HG02759 (cell line): ENCODE data around the gene ZNF644.
"Not testable (repeated sequence)": the region's sequence is repeated elsewhere in the genome, so short reads cannot be mapped to it uniquely, and the experiment has no call there.

Source experiments
- ATAC-seq: cut with Tn5 transposase; IDR thresholded peaks from one replicate; pipeline ENCODE4 v1.9.1; 2021; ENCODE audit warnings: mild to moderate bottlenecking, moderate library complexity; ENCODE audit not compliant: unreplicated experiment

ZNF644 gene

DNA sequence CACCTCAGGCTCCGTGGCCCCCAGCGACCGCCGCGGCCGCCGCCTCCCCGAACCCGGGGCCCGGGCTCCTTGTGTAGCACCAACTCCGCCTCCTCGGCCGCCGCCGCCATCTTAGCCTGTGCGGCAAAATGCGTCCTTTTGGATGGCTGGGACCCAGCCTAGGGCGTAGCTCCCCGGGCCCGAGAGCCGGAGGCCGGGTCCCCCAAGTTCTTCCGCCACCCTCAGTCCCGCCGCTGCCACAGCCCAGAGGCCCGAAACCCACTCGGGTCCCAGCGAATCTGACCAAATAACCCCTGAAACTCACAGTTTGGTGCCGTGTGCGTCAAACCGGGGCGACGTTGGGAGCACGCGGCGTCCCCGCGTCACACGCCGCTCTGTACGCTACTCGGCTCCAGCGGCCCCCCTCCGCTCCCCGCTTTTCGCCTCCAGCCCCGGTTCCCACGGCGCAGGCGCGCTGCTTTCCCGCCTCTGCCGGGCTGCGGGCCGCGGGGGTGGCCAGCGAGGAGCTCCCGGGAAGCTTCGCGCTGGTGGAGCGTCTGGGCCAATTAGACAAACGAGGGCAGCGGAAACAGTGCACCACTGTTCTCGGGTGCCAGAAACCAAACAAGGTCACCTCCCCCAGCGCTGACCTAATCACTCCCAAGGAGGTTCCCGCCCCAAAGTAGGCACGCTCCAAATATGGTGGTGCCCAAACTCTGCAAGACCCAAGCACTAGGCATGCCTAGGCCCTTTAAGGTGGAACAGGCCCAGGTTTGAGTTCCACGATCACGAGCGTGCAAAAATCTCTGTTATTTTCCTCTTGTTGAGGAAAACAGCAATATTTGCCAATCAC is at the start of gene ZNF644:
ZNF644 (minus strand) TSS at position 350 of the 832 bp plus-strand sequence. CDS start 39,682 bp downstream, outside the sequence.
- ATAC-seq: peak; percentile 77

- no peak for ATAC-seq
Observed at GRCh38 chr1:91070298-91070697, 48.5 kb upstream of the ZNF644 start.

DNA sequence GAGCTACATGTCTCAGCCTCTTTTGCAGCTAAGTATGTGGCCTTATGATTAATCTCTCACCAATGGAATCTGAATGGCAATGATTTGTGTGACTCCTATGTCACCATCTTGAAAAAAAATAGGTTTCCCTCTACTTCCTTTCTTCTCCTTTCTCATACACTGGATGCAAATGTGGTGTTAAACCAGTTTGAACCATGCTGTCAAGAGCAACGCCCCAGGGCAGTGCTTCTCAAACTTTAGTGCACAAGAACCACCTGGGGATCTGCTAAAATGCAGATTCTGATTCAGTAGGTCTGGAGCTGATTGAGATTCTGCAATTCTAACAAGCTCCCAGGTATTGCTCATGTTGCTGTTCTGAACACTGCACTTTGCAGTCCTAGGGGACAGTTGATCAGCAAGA is 44.7 kb upstream of the ZNF644 start:
- no peak for ATAC-seq

DNA sequence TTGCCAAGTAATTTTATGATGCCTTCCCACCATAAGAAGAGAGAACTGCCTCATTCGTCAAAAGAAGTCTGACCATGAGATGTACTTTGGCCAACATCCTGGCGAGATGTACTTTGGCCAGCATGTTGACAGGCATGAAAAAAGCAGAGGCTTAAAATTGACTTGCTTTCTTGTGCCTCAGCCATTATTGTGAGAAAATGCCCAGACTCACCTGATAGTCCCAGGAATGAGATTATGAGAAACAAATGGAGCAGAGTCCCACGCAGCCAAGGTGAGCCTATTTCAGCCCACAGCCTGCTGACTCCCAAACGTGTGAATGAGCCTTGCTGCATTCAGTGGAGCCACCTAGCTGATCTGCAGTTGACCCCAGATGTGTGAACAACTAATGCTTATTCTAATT is 43.5 kb upstream of the ZNF644 start:
- no peak for ATAC-seq

DNA sequence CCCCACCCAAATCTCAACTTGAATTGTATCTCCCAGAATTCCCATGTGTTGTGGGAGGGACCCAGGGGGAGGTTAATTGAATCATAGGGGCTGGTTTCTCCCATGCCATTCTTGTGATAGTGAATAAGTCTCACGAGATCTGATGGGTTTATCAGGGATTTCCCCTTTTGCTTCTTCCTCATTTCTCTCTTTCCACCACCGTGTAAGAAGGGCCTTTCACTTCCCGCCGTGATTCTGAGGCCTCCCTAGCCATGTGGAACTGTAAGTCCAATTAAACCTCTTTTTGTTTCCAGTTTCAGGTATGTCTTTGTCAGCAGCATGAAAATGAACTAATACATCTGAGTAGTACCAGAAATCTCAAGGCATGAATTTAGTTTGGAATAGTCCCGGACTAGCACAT is 41.6 kb upstream of the ZNF644 start:
- ATAC-seq: not testable (repeated sequence)

DNA sequence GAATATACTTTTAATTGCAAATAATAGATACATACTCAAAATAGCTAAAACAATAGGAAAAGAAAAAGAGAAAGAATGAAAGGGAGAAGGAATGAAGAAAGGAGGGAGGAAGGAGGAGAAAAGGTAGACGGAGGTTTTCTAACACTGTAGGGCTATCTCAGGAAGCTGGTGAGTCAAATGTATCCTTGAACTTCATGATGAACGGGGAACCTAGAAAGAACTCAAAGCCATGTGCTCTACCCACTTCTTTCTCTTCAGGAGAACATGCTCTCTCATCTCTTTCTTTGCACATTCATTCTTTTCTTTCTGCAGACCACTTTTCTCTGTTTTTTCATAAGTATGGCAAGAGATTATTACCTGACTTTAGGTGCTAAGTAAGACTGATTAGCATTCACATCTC is 37.3 kb upstream of the ZNF644 start:
- no peak for ATAC-seq

DNA sequence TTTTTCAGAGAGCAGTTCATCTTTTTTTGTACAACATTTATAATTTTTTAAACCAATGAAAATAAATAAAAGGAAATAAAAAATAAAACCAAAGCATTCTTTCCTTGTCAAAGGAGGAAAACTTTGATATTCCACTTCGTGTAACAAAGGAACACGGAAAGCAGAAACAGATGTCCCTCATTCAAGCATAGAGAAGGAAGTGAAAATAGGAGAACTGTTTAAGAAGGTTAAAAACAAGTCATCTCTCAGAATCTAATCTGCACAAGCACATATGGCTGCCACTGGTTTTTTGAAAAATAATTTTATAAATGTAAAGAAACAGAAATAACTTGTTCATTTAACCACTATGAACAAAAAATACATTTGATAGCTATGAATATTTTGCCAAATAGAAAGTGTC is 35.9 kb upstream of the ZNF644 start:
- no peak for ATAC-seq

GRCh38 chr1:91054780-91055481 is 33.1 kb upstream of the ZNF644 start:
- peak; percentile 86 for ATAC-seq

GRCh38 chr1:91053630-91054029 is 31.8 kb upstream of the ZNF644 start:
- ATAC-seq: no peak

GRCh38 chr1:91049551-91049950 is 27.7 kb upstream of the ZNF644 start:
- ATAC-seq: not testable (repeated sequence)

DNA sequence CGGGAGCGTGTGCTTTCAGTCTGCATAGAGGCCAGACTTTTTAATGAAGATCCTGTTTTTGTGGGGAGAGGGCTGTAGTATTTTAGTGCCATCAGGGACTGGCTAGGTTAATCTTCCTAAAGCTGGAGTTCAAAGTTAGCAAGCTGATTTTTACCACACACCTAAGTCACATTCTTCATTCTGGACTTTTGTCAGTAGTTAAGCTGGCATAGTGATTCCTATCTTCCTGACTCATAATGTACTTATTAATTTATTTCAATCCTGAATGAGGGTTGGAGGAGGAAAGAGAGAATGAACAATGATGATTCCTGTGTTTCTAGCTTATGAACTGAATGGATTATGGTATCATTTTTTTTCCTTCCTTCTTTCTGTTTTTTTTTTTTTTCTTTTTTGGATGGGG is 24.9 kb upstream of the ZNF644 start:
- ATAC-seq: no peak

- ATAC-seq: no peak
Observed at GRCh38 chr1:91045284-91045683, 23.4 kb upstream of the ZNF644 start.

DNA sequence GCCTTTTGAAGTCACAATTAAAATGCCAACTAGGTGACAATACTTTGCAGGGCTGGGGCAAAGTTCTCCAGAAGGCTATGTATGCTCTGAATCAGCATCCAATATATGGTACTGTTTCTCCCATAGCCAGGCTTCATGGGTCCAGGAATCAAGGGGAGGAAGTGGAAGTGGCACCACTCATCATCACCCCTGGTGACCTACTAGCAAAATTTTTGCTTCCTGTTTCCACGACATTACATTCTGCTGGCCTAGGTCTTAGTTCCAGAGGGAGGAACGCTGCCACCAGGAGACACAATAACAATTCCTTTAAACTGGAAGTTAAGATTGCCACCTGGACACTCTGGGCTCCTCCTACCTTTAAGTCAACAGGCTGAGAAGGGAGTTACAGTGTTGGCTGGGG is 22.9 kb upstream of the ZNF644 start:
- not testable (repeated sequence) for ATAC-seq

- not testable (repeated sequence) for ATAC-seq
Observed at GRCh38 chr1:91042372-91042771, 20.5 kb upstream of the ZNF644 start.

DNA sequence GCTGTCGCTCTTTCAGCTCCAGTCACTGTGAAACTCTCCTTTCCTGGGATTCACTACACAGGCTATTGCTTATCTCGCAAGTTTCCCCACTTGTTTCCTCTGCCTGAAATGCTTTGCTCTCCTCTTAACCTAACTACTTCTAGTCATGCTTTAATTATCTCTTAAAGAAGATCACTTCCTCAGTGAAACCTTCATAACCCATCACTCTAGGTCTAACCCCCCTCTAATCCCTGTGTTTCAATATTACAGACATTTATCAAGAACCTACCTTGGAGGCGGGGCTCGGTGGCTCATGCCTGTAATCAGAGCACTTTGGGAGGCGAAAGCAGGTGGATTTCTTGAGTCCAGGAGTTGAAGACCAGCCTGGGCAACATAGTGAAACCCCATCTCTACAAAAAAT is 16.7 kb upstream of the ZNF644 start:
- ATAC-seq: no peak

- ATAC-seq: no peak
Observed at GRCh38 chr1:91036894-91037829, 15.3 kb upstream of the ZNF644 start.

DNA sequence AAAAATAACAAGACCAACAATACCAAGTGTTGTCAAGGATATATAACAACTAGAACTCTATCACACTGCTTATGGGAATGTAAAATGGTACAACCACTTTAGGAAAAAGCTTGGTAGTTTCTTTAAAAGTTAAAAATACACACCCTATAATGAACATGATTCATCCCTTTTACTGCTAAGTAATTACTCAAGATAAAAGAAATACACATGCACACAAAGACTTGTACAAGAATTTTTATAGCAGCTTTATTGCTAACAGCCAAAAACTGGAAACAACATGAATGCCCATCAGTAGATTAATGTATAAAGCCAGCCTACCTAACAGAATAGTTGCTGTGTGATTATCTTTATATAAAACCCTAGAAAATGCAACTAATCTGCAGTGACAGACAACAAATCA is 10.5 kb upstream of the ZNF644 start:
- no peak for ATAC-seq

DNA sequence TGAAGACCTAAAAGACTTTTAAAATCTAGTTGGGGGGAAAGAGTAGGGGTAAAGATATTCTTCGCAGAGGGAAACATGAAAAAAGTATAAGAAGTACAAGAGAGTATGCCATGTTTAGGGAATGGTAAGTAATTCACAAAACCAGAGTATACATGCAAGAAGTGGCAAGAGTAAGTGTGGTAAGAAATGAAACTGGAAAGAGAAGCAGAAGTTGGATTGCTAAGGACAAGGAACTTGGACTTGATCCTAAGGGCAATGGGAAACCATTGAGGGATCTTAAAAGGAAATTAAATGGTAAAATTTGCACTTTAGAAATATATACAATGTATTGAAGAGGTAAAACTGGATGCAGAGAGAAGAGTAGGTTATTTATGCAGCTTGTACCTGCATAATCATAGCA is 9.2 kb upstream of the ZNF644 start:
- ATAC-seq: no peak

- ATAC-seq: no peak
Observed at GRCh38 chr1:91026777-91027176, 4.9 kb upstream of the ZNF644 start.

GRCh38 chr1:91026320-91026719 is 4.5 kb upstream of the ZNF644 start:
- no peak for ATAC-seq

- no peak for ATAC-seq
Observed at GRCh38 chr1:91024481-91025119, 2.8 kb upstream of the ZNF644 start.
